Activated CD4-positive, alpha-beta T cell treated with anti-CD3 and anti-CD28 coated beads for 1 hour (primary cell): ENCODE results near the gene BOLA2.
"Not testable (repeated sequence)": the region's sequence is repeated elsewhere in the genome, so short reads cannot be mapped to it uniquely, and the experiment has no call there.

Source experiments
- DNase-seq: peaks from one replicate; pipeline ENCODE4 v3.0.0-alpha.2; 2020

BOLA2 gene

GRCh38 chr16:29454269-29454668 is at the start of gene BOLA2, which contains the start of gene SLX1B:
Gene BOLA2 (minus strand): TSS chr16:29454351. CDS start chr16:29454253, 98 bp downstream.
Gene SLX1B (plus strand): TSS chr16:29454533.
- not testable (repeated sequence) for DNase-seq

GRCh38 chr16:29482276-29482675 is 28.1 kb upstream of the BOLA2 start:
- DNase-seq, result peak; percentile 6

- not testable (repeated sequence) for DNase-seq
These were observed 17.9 kb upstream of the BOLA2 start for GRCh38 chr16:29472065-29472464.

GRCh38 chr16:29469660-29470059 is 15.5 kb upstream of the BOLA2 start:
- DNase-seq, result peak; percentile 33

- not testable (repeated sequence) for DNase-seq
These were observed 13.7 kb upstream of the BOLA2 start for GRCh38 chr16:29467654-29468366.

GRCh38 chr16:29466904-29467303 is 12.8 kb upstream of the BOLA2 start:
- DNase-seq, result not testable (repeated sequence)

GRCh38 chr16:29465985-29466824 is 12.1 kb upstream of the BOLA2 start:
- DNase-seq, result not testable (repeated sequence)

GRCh38 chr16:29460647-29461030 is 6.5 kb upstream of the BOLA2 start:
- DNase-seq, result not testable (repeated sequence)

GRCh38 chr16:29459706-29460646 is 5.8 kb upstream of the BOLA2 start, which contains the start of gene SULT1A4:
Gene SULT1A4 (plus strand): TSS chr16:29459913. CDS start chr16:29461386, 1,473 bp downstream.
- not testable (repeated sequence) for DNase-seq

GRCh38 chr16:29457660-29458059 is 3.5 kb upstream of the BOLA2 start:
- DNase-seq, result not testable (repeated sequence)

- not testable (repeated sequence) for DNase-seq
These were observed 677 bp upstream of the BOLA2 start for GRCh38 chr16:29454828-29455227.

GRCh38 chr16:29453754-29454153 is 397 bp downstream of the BOLA2 start:
- DNase-seq, result not testable (repeated sequence)

GRCh38 chr16:29425390-29425789 is 28.8 kb downstream of the BOLA2 start:
- DNase-seq, result not testable (repeated sequence)

- DNase-seq, result not testable (repeated sequence)
These were observed 30.6 kb downstream of the BOLA2 start for GRCh38 chr16:29423587-29423986.

- DNase-seq, result not testable (repeated sequence)
These were observed 48.9 kb downstream of the BOLA2 start for GRCh38 chr16:29405249-29405648.
